ENCODE data around the gene WDR82.

- TF ChIP-seq CTCF (conservative IDR thresholded peaks at IDR 0.05 in 1 of 2, IDR thresholded peaks at IDR 0.05 in 1 of 2; ENCODE audit: low read depth in 1 of 2, low read length in 2 of 2) = no peak
- TF ChIP-seq EZH2 (IDR thresholded peaks at IDR 0.05; ENCODE audit: low read length, missing control alignments) = no peak
These were observed 37.5 kb downstream of the WDR82 start for GRCh38 chr3:52240886-52241370.

Measured in fibroblast of lung (primary cell).